Left lung (tissue), 10 donors: Measurements from ENCODE around the gene AP3S2. TPM values are rescaled to one million over a fixed set of nuclear protein-coding genes. Genes with fewer than 3 reads are reported as not detected.
"Not testable (repeated sequence)": the region's sequence is repeated elsewhere in the genome, so short reads cannot be mapped to it uniquely, and the experiment has no call there.

Experiments
- ATAC-seq: fragments of 200-7000 bp; cut with Tn5 transposase; one replicate; pipeline ENCODE4 v1.9.1; 2020; ENCODE audit warnings: moderate library complexity
- DNase-seq, 4 donors: peaks; one replicate each; pipeline ENCODE4 v3.0.0-alpha.2; 2013 to 2020
- H3K27ac ChIP-seq, 2 donors: fragments of 200-600 bp; sonication (generic) in 1 of 2; one replicate each; pipeline versions ENCODE4 v1.5.0 to v1.8.0; 2020 to 2021
- H3K27me3 ChIP-seq, 2 donors: fragments of 200-600 bp; sonication (generic) in 1 of 2; one replicate each; pipeline versions ENCODE4 v1.5.0 to v1.8.0; 2020 to 2021
- H3K36me3 ChIP-seq, 2 donors: fragments of 200-600 bp; sonication (generic) in 1 of 2; one replicate each; pipeline versions ENCODE4 v1.5.0 to v1.8.0; 2020 to 2021
- H3K4me1 ChIP-seq, 2 donors: fragments of 200-600 bp; one replicate each; pipeline ENCODE4 v1.8.0; 2021
- H3K4me3 ChIP-seq, 2 donors: fragments of 200-600 bp; sonication (generic) in 1 of 2; one replicate each; pipeline versions ENCODE4 v1.5.0 to v1.8.0; 2020 to 2021; ENCODE audit warnings: mild to moderate bottlenecking in 1 of 2
- H3K9me3 ChIP-seq, 2 donors: fragments of 200-600 bp; sonication (generic) in 1 of 2; one replicate each; pipeline versions ENCODE4 v1.5.0 to v1.8.0; 2020 to 2021
- CTCF ChIP-seq, 2 donors: fragments of 200-600 bp; sonication (generic) in 1 of 2; IDR thresholded peaks; one replicate each; pipeline versions ENCODE4 v1.5.0 to v1.8.0; 2021; ENCODE audit warnings: antibody characterized with exemption in 2 of 2
- intact Hi-C, 2 donors: fragments of 100-400 bp; cut with DNase I; formaldehyde crosslinking; loops; one replicate each; pipeline versions ENCODE4 v1.11.2 to v1.14.2; 2022
- polyA plus RNA-seq, 6 donors: library from polyadenylated mRNA; unstranded; fragments of 120-200 nt; gene quantifications; one replicate each; pipeline ENCODE4 v1.2.1, GENCODE V29; 2013; ENCODE audit not compliant: insufficient read length in 6 of 6
- total RNA-seq, 2 donors: library from RNA; stranded (reverse); fragmentation: NEBNext Ultra II Directional; extraction: Animal tissue kit (Norgen Biotek cat#: 25700); gene quantifications; one replicate each; pipeline ENCODE4 v1.2.1, GENCODE V29; 2021
- donor health status: DM: no; HTN: yes; CAD: no.
- donor health status: DM: no; HTN: no; CAD: no.

The AP3S2 gene
- total and polyA plus RNA-seq, 8 donors = 27.1 to 39.5 (median 33.7) TPM

DNA sequence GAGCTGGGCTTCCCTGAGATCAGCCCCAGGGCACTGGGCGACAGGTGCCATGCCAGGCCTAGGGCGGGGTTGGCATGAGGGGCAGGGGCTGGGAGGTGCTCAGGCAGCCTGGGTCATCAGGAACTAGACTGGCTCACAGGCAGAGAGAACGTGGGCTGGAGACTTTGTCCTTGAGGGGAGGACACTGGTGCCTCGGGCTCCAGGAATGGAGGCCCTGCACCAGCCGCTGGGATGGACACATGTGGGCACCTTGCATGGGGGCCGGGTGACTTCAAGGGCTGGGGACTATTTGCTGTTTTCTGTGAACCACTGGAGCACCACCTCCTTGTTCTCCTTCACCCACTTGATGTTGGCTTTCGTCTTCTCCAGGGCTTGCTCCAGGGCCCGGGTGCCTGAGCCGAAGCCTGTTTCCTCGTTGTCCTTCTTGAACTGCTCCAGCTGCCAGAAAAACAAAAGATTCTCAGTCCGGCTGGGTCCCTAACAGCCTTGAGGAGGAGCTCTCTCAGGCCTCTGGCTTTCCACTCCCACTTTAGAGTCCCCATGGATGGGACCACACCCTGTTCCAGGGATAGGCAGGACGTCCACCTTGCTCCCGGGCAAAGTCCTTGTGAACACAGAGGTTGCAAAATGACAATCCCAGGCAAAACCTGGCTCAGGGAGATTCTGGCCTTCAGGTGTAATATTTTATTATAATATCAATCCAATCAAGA lies 108.6 kb downstream of the AP3S2 start:
- no peak for TF ChIP-seq CTCF (IDR thresholded peaks at IDR 0.05)
- Histone ChIP-seq H3K4me3 (no peak overlapping the region), H3K9me3 (no peaks in the 10 kb centered on the region), H3K27ac (no peak overlapping the region), H3K4me1 (peaks cover 0 to 25% of the 10 kb centered on the region in 2 donors), H3K27me3 (no peaks in the 10 kb centered on the region), H3K36me3 (peaks cover 0 to 48% of the 10 kb centered on the region in 2 donors)
- intact Hi-C loops = no loop called here
- DNase-seq (no peak), ATAC-seq (peak; percentile 78)

- ATAC-seq = no peak
- TF ChIP-seq CTCF (IDR thresholded peaks at IDR 0.05) = no peak
Measured at GRCh38 chr15:89784686-89784960, 109.2 kb downstream of the AP3S2 start.

GRCh38 chr15:89783861-89784685 lies 109.7 kb downstream of the AP3S2 start:
- Histone ChIP-seq H3K27me3 (no peaks in the 10 kb centered on the region), H3K4me3 (no peak overlapping the region), H3K4me1 (peaks cover 0 to 26% of the 10 kb centered on the region in 2 donors), H3K36me3 (peaks cover 0 to 36% of the 10 kb centered on the region in 2 donors), H3K27ac (no peak overlapping the region), H3K9me3 (no peaks in the 10 kb centered on the region)
- intact Hi-C loops = no loop called here
- ATAC-seq (no peak), DNase-seq (no peak)
- no peak for TF ChIP-seq CTCF (IDR thresholded peaks at IDR 0.05)

More at GRCh38 chr15:89784686-89784960, 109.2 kb downstream of the AP3S2 start:
- Histone ChIP-seq H3K27ac (no peak overlapping the region), H3K27me3 (no peaks in the 10 kb centered on the region), H3K4me1 (peaks cover 0 to 26% of the 10 kb centered on the region in 2 donors), H3K36me3 (peaks cover 0 to 42% of the 10 kb centered on the region in 2 donors), H3K9me3 (no peaks in the 10 kb centered on the region), H3K4me3 (no peak overlapping the region)
- intact Hi-C loops = no loop called here
- no peak for DNase-seq

DNA sequence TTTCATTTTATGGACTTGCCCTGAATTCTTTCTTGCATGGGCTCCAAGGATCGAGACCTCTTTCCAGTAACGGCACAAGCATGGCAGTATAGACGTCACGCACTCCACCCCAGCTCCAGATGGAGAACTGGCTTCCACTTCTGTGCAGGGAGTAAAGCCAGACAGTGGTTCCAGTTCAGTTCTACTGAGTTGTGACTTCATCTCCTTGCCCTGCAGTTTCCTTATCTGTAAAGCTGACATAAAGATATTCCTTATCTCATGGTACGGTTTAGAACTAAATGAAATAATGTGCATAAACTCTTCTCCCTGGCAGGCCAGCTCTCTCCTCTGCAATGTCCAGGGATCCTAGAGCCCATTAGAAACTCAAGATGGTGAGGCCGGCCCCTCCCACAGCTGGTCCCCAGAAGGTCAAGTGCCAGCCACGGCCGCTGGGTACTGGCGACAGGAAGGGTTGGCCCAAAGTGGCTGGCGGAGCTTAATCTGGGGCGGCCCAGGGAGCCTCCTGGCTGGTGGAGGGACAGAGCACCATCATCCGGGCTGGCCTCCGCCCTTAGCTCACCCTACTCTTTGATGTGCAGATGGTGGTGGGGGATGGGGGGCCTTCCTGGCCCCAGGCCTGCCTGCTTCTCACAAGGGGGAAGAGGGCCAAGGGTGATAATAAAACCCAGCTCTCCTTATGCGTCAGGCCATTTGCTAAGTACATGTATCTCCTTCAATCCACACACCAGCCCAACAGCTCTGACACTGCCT lies 110.5 kb downstream of the AP3S2 start:
- H3K27ac ChIP-seq = no peak overlapping the region
- H3K9me3 ChIP-seq = no peaks in the 10 kb centered on the region
- no peak for ATAC-seq
- intact Hi-C loops = no loop called here
- H3K4me1 ChIP-seq = peaks cover 0 to 26% of the 10 kb centered on the region in 2 donors
- no peak for TF ChIP-seq CTCF (IDR thresholded peaks at IDR 0.05)
- no peak for DNase-seq
- no peaks in the 10 kb centered on the region for H3K27me3 ChIP-seq
- no peak overlapping the region for H3K4me3 ChIP-seq
- H3K36me3 ChIP-seq = peaks cover 0 to 29% of the 10 kb centered on the region in 2 donors

- not testable (repeated sequence) for H3K27me3 ChIP-seq, DNase-seq
Measured at GRCh38 chr15:89782619-89782950, 111.2 kb downstream of the AP3S2 start.

More at GRCh38 chr15:89782619-89782950, 111.2 kb downstream of the AP3S2 start:
- H3K27ac ChIP-seq, H3K9me3 ChIP-seq, intact Hi-C loops, H3K4me3 ChIP-seq, ATAC-seq: not testable (repeated sequence)
- Histone ChIP-seq H3K4me1 (peaks cover 0 to 26% of the 10 kb centered on the region in 2 donors), H3K36me3 (peaks cover 0 to 25% of the 10 kb centered on the region in 2 donors)
